Measurements from ENCODE around the gene UCN2.

DNA sequence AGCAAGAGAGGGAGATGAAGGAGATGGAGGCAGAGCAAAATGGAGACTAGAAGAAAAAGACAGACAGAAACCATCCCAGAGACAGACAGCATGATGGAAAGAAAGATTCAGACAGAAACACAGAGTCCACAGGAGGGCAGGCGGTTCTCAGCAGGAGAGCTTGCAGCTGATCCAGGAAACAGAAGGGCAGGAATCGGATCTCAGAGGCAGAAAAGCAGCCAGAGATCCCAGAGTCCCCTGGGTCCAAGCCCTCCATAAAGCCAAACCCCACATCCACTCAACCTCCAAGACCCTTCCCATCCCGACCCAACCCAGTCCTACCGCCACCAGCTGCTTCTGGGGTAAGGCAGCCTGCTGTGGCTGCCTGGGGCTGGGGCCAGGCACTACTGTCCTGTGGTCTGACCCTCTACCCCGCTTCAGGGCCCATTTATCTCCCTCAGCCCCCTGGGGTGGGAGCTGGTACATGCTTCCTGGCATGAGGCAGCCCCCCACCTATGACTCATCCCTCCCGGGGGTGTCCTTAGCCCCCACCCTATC, at the start of gene UCN2:
- TF ChIP-seq, protein P1, sequence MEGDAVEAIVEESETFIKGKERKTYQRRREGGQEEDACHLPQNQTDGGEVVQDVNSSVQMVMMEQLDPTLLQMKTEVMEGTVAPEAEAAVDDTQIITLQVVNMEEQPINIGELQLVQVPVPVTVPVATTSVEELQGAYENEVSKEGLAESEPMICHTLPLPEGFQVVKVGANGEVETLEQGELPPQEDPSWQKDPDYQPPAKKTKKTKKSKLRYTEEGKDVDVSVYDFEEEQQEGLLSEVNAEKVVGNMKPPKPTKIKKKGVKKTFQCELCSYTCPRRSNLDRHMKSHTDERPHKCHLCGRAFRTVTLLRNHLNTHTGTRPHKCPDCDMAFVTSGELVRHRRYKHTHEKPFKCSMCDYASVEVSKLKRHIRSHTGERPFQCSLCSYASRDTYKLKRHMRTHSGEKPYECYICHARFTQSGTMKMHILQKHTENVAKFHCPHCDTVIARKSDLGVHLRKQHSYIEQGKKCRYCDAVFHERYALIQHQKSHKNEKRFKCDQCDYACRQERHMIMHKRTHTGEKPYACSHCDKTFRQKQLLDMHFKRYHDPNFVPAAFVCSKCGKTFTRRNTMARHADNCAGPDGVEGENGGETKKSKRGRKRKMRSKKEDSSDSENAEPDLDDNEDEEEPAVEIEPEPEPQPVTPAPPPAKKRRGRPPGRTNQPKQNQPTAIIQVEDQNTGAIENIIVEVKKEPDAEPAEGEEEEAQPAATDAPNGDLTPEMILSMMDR (IDR thresholded peaks at IDR 0.05), result no peak
- no peak for TF ChIP-seq POLR2A (IDR thresholded peaks at IDR 0.05)
- no peak for TF ChIP-seq POLR2AphosphoS5 (IDR thresholded peaks at IDR 0.05)
